H1 (cell line): ENCODE results near the gene MSI2. TPM values are rescaled to one million over a fixed set of nuclear protein-coding genes. Genes with fewer than 3 reads are reported as not detected.

ENCODE experiments used
- CTCF ChIA-PET: fragments of 300-600 bp; sonication (Branson Sonifier 250); formaldehyde crosslinking; loops from one replicate; lab custom pipeline; 2021; ENCODE audit not compliant: partially characterized antibody; lab: Charles Lee
- POLR2A ChIA-PET: fragments of 300-600 bp; sonication (Branson Sonifier 250); formaldehyde crosslinking; loops from one replicate; lab custom pipeline; 2021; ENCODE audit warnings: inconsistent platforms; ENCODE audit not compliant: partially characterized antibody; lab: Charles Lee
- DNase-seq, 2 experiments: peaks; one replicate each; pipeline versions ENCODE4 v3.0.0 to v3.0.0-alpha.2; 2010 to 2022; ENCODE audit warnings: low spot score in 2 of 2, low read depth in 1 of 2, mixed read lengths in 1 of 2
- FAIRE-seq: peaks from 2 replicates; lab custom pipeline; 2011; peaks lifted over from hg19 to GRCh38; lab: Jason Lieb, UNC
- H2AFZ ChIP-seq: 2 replicates; pipeline ENCODE4 v1.8.1; 2012; ENCODE audit warnings: low read length, inconsistent platforms
- H2AK5ac ChIP-seq: 2 replicates; pipeline ENCODE4 v1.6.1; 2013; ENCODE audit warnings: low read depth, low read length
- H2BK120ac ChIP-seq: replicated peaks from 2 replicates; pipeline ENCODE3; 2013; ENCODE audit warnings: low read depth, low read length, inconsistent platforms
- H2BK12ac ChIP-seq: 2 replicates; pipeline ENCODE4 v1.6.1; 2013; ENCODE audit warnings: low read depth, low read length
- H2BK15ac ChIP-seq: 2 replicates; pipeline ENCODE4 v1.6.1; 2013; ENCODE audit warnings: low read length
- H2BK20ac ChIP-seq: 2 replicates; pipeline ENCODE4 v1.6.1; 2013; ENCODE audit warnings: low read length
- H2BK5ac ChIP-seq: 2 replicates; pipeline ENCODE4 v1.6.1; 2013; ENCODE audit warnings: low read depth, low read length
- H3K14ac ChIP-seq: 2 replicates; pipeline ENCODE4 v1.6.1; 2013; ENCODE audit warnings: inconsistent platforms; ENCODE audit not compliant: insufficient read length
- H3K18ac ChIP-seq: 2 replicates; pipeline ENCODE4 v1.6.1; 2013; ENCODE audit warnings: low read length; ENCODE audit errors: extremely low read depth
- H3K23ac ChIP-seq: 2 replicates; pipeline ENCODE4 v1.6.1; 2013; ENCODE audit warnings: inconsistent platforms; ENCODE audit not compliant: insufficient read length
- H3K23me2 ChIP-seq: 2 replicates; pipeline ENCODE4 v1.6.1; 2013; ENCODE audit warnings: low read depth, low read length
- H3K27ac ChIP-seq: 2 replicates; pipeline ENCODE4 v1.6.1; 2011; ENCODE audit warnings: low read depth, low read length, inconsistent platforms
- H3K27me3 ChIP-seq, 4 experiments: replicated peaks in 1 of 4; 1 replicate in 1 of 4; 2 replicates in 3 of 4; pipeline versions ENCODE4 v1.6.1 to v1.8.1; 2011 to 2013; ENCODE audit warnings: low read length in 3 of 4, mild to moderate bottlenecking in 3 of 4, inconsistent platforms in 2 of 4, mixed read lengths in 2 of 4, moderate library complexity in 1 of 4; ENCODE audit not compliant: control insufficient read depth in 3 of 4, insufficient read depth in 3 of 4; ENCODE audit errors: extremely low read depth in 1 of 4
- H3K36me3 ChIP-seq, 4 experiments: 2 replicates each; pipeline versions ENCODE4 v1.6.1 to v1.8.1; 2011 to 2013; ENCODE audit warnings: mild to moderate bottlenecking in 4 of 4, low read length in 3 of 4, moderate library complexity in 2 of 4, control low read depth in 1 of 4, inconsistent platforms in 1 of 4; ENCODE audit not compliant: insufficient read depth in 4 of 4, control insufficient read depth in 2 of 4
- H3K4ac ChIP-seq: replicated peaks from 2 replicates; pipeline ENCODE3; 2013; ENCODE audit warnings: low read length, low read depth, mixed read lengths, inconsistent platforms; ENCODE audit not compliant: insufficient read length
- H3K4me1 ChIP-seq, 4 experiments: replicated peaks in 1 of 4; 1 replicate in 1 of 4; 2 replicates in 3 of 4; pipeline versions ENCODE4 v1.6.1 to v1.8.1; 2011 to 2013; ENCODE audit warnings: low read length in 3 of 4, inconsistent platforms in 2 of 4, mixed read lengths in 1 of 4; ENCODE audit not compliant: insufficient read depth in 4 of 4, control insufficient read depth in 3 of 4
- H3K4me2 ChIP-seq, 2 experiments: 2 replicates each; pipeline versions ENCODE4 v1.6.1 to v1.8.1; 2011 to 2013; ENCODE audit warnings: low read depth in 2 of 2, low read length in 2 of 2, control low read depth in 1 of 2, inconsistent platforms in 1 of 2, mild to moderate bottlenecking in 1 of 2; ENCODE audit not compliant: insufficient read depth in 1 of 2
- H3K4me3 ChIP-seq, 4 experiments: fragments of 200-600, 300-600 bp in 1 of 4; sonication (generic), shearing (Covaris generic), sonication (Bioruptor Twin) in 1 of 4; 2 replicates each; pipeline versions ENCODE4 v1.5.1 to v1.8.1; 2011 to 2016; ENCODE audit warnings: low read length in 4 of 4, low read depth in 3 of 4, control low read depth in 2 of 4, inconsistent platforms in 2 of 4, mild to moderate bottlenecking in 2 of 4, mixed read lengths in 1 of 4, moderate library complexity in 1 of 4; ENCODE audit not compliant: insufficient read depth in 2 of 4; ENCODE audit errors: extremely low read depth in 1 of 4
- H3K56ac ChIP-seq: replicated peaks from 2 replicates; pipeline ENCODE3; 2013; ENCODE audit warnings: low read depth, mild to moderate bottlenecking, mixed read lengths, low read length, inconsistent platforms; ENCODE audit not compliant: insufficient read length
- H3K79me1 ChIP-seq: 2 replicates; pipeline ENCODE4 v1.6.1; 2013; ENCODE audit warnings: low read depth, low read length, control low read depth
- H3K79me2 ChIP-seq, 2 experiments: 2 replicates each; pipeline versions ENCODE4 v1.6.1 to v1.8.1; 2012 to 2013; ENCODE audit warnings: low read length in 2 of 2, mild to moderate bottlenecking in 2 of 2, inconsistent platforms in 1 of 2; ENCODE audit not compliant: insufficient read depth in 2 of 2, control insufficient read depth in 1 of 2
- H3K9ac ChIP-seq, 4 experiments: replicated peaks in 1 of 4; 1 replicate in 1 of 4; 2 replicates in 3 of 4; pipeline versions ENCODE4 v1.6.1 to v1.8.1; 2011 to 2013; ENCODE audit warnings: low read depth in 3 of 4, low read length in 3 of 4, control low read depth in 2 of 4, mild to moderate bottlenecking in 2 of 4, moderate library complexity in 2 of 4, inconsistent platforms in 1 of 4; ENCODE audit errors: extremely low read depth in 1 of 4
- H3K9me3 ChIP-seq, 2 experiments: 2 replicates each; pipeline versions ENCODE4 v1.6.1 to v1.8.1; 2012 to 2013; ENCODE audit warnings: mild to moderate bottlenecking in 2 of 2, moderate library complexity in 2 of 2, control low read depth in 1 of 2, inconsistent platforms in 1 of 2, low read depth in 1 of 2, low read length in 1 of 2, mixed read lengths in 1 of 2; ENCODE audit not compliant: insufficient read depth in 2 of 2
- H4K20me1 ChIP-seq, 2 experiments: replicated peaks in 1 of 2; 2 replicates each; pipeline versions ENCODE3 to v1.8.1; 2011 to 2013; ENCODE audit warnings: inconsistent platforms in 2 of 2, low read length in 2 of 2, mild to moderate bottlenecking in 1 of 2; ENCODE audit not compliant: insufficient read depth in 2 of 2, control insufficient read depth in 1 of 2
- H4K5ac ChIP-seq: 2 replicates; pipeline ENCODE4 v1.6.1; 2013; ENCODE audit warnings: low read length, low read depth, mixed read lengths, inconsistent platforms; ENCODE audit not compliant: insufficient read length
- H4K8ac ChIP-seq: 2 replicates; pipeline ENCODE4 v1.8.0; 2013; ENCODE audit warnings: mild to moderate bottlenecking, moderate library complexity, low read length, inconsistent platforms; ENCODE audit not compliant: insufficient read depth; ENCODE audit errors: extremely low read depth
- H4K91ac ChIP-seq: replicated peaks from 2 replicates; pipeline ENCODE3; 2013; ENCODE audit warnings: low read length, mixed read lengths, inconsistent platforms; ENCODE audit not compliant: insufficient read length
- ASH2L ChIP-seq: fragments of 200-600, 300-600 bp; sonication (generic); IDR thresholded peaks from one replicate; pipeline ENCODE4 v1.7.1; 2017; ENCODE audit warnings: low read length
- CTCF ChIP-seq, 3 experiments: IDR thresholded peaks; 1 replicate in 2 of 3; 2 replicates in 1 of 3; pipeline versions ENCODE4 v1.5.1 to v1.6.1; 2011; ENCODE audit warnings: low read length in 3 of 3, mild to moderate bottlenecking in 3 of 3, inconsistent platforms in 2 of 3, low read depth in 1 of 3, moderate library complexity in 1 of 3; ENCODE audit not compliant: insufficient read depth in 1 of 3; ENCODE audit errors: control extremely low read depth in 1 of 3
- HDAC2 ChIP-seq, 2 experiments: fragments of 300-600 bp in 1 of 2; sonication (generic) in 1 of 2; IDR thresholded peaks; 2 replicates each; pipeline ENCODE4 v1.6.1; 2011 to 2012; ENCODE audit warnings: low read depth in 2 of 2, low read length in 2 of 2, mild to moderate bottlenecking in 2 of 2, moderate library complexity in 2 of 2, borderline replicate concordance in 1 of 2, inconsistent platforms in 1 of 2
- JUN ChIP-seq: IDR thresholded peaks from 2 replicates; pipeline ENCODE4 v1.6.1; 2011; ENCODE audit warnings: low read depth, mild to moderate bottlenecking, improper control_type of control experiment, low read length
- KDM1A ChIP-seq: fragments of 200-600, 300-600 bp; sonication (generic); IDR thresholded peaks from 2 replicates; pipeline ENCODE4 v1.7.1; 2016; ENCODE audit warnings: mild to moderate bottlenecking, low read length, borderline replicate concordance
- KDM5A ChIP-seq: fragments of 200-600 bp; IDR thresholded peaks from 2 replicates; pipeline ENCODE4 v1.7.1; 2012; ENCODE audit warnings: mild to moderate bottlenecking, low read length, inconsistent platforms, mixed read lengths
- RNF2 ChIP-seq: fragments of 200-900, 300-1000 bp; sonication (generic); IDR thresholded peaks from 2 replicates; pipeline ENCODE4 v1.7.1; 2016; ENCODE audit warnings: borderline replicate concordance, low read depth, mild to moderate bottlenecking, antibody characterized with exemption, low read length; ENCODE audit not compliant: poor library complexity, severe bottlenecking; ENCODE audit errors: missing control alignments
- RXRA ChIP-seq: IDR thresholded peaks from 2 replicates; pipeline ENCODE4 v1.6.1; 2011; ENCODE audit warnings: low read depth, mild to moderate bottlenecking, low read length, moderate library complexity; ENCODE audit not compliant: insufficient read depth
- SIX5 ChIP-seq: IDR thresholded peaks from 2 replicates; pipeline ENCODE4 v1.6.1; 2011; ENCODE audit warnings: mild to moderate bottlenecking, low read depth, low read length
- TEAD4 ChIP-seq: IDR thresholded peaks from 2 replicates; pipeline ENCODE4 v1.6.1; 2012; ENCODE audit warnings: low read depth, low read length, inconsistent platforms, mixed read lengths
- WGBS, 2 experiments: shearing (Covaris generic) in 1 of 2; methylation state at CpG; one replicate each; pipeline versions ENCODE4 v1.1.6 to v1.1.7; 2013 to 2015; ENCODE audit warnings: low lambda C conversion rate in 2 of 2, mixed read lengths in 2 of 2, inconsistent platforms in 1 of 2, low coverage in 1 of 2, missing lambda C conversion rate in 1 of 2; ENCODE audit not compliant: insufficient replicate concordance in 2 of 2, insufficient coverage in 1 of 2, insufficient read length in 1 of 2; ENCODE audit errors: extremely low coverage in 1 of 2, missing lambda C conversion rate in 1 of 2; 5-methylcytosine and 5-hydroxymethylcytosine counted together
- polyA plus RNA-seq, 7 experiments: library from polyadenylated mRNA; depleted of rRNA in 3 of 7; stranded (reverse) in 5 of 7; unstranded in 2 of 7; fragments of >200 nt in 5 of 7; fragments of 200-250 nt in 2 of 7; gene quantifications; 1 replicate in 5 of 7; 2 replicates in 1 of 7; 4 replicates in 1 of 7; pipeline versions ENCODE4 v1.2.1 to v1.2.3, GENCODE V29; 2011 to 2013; ENCODE audit warnings: missing spikeins in 2 of 7, mixed read lengths in 2 of 7
- total RNA-seq: library from RNA; stranded (reverse); fragmentation: NEBNext Ultra II Directional; extraction: Animal tissue kit (Norgen Biotek cat#: 25700); gene quantifications from 2 replicates; pipeline ENCODE4 v1.2.1, GENCODE V29; 2021

Gene MSI2
- total and polyA plus RNA-seq, 2 of the 8 experiments (the other 6 are each of a cell fraction or from before 2014, with no cell fraction given) = 36.7 to 80.6 TPM

- POLR2A ChIA-PET = interaction anchor here (0.6 kb wide), 1 partner anchor 32 kb away, joined by 3 read pairs; no protein-coding TSS in a partner anchor
- peaks cover 0 to 2% (median 0%) of the 10 kb centered on the region in 4 experiments; a peak in 4 of 8 replicates for H3K36me3 ChIP-seq
- no peak for TF ChIP-seq KDM1A
- TF ChIP-seq TEAD4 = no peak
- no peak for TF ChIP-seq KDM5A
- TF ChIP-seq JUN = no peak
- no peak for TF ChIP-seq RNF2
- TF ChIP-seq ASH2L = no peak
- no peak for TF ChIP-seq RXRA
- TF ChIP-seq CTCF (IDR thresholded peaks at IDR 0.05; ENCODE audit: control extremely low read depth in 1 of 3, insufficient read depth in 1 of 3, low read depth in 1 of 3, low read length in 3 of 3) = no peak
- TF ChIP-seq SIX5 = no peak
- TF ChIP-seq HDAC2 (IDR thresholded peaks at IDR 0.05; ENCODE audit: borderline replicate concordance in 1 of 2, low read depth in 2 of 2, low read length in 2 of 2) = no peak
Measured at GRCh38 chr17:57373048-57373447, 116.7 kb downstream of the MSI2 start.

More at GRCh38 chr17:57373048-57373447, 116.7 kb downstream of the MSI2 start:
- H4K5ac ChIP-seq = no peak overlapping the region
- H3K4ac ChIP-seq = no peak overlapping the region
- peaks cover 0 to 31% of the 10 kb centered on the region in 2 experiments; a peak in 2 of 4 replicates for H3K79me2 ChIP-seq
- no peak overlapping the region for H2BK12ac ChIP-seq
- FAIRE-seq (no peak), DNase-seq (no peak)
- H4K91ac ChIP-seq = no peak overlapping the region
- H3K4me2 ChIP-seq = no peak overlapping the region
- H3K23ac ChIP-seq = no peak overlapping the region
- no peak overlapping the region for H3K56ac ChIP-seq
- CTCF ChIA-PET = interaction anchor here (0.7 to 1.0 kb wide), 3 partner anchors 19 to 363 kb away, joined by 3 read pairs; no protein-coding TSS in a partner anchor
- no peak overlapping the region for H2BK5ac ChIP-seq
- H4K8ac ChIP-seq = no peak overlapping the region; the same call in 1 of the 2 replicates
- no peak overlapping the region for H2BK120ac ChIP-seq
- H3K23me2 ChIP-seq = no peaks in the 10 kb centered on the region
- H2AFZ ChIP-seq = no peak overlapping the region
- no peaks in the 10 kb centered on the region for H3K27me3 ChIP-seq
- no peak overlapping the region for H2BK20ac ChIP-seq
- no peak overlapping the region for H2AK5ac ChIP-seq
- H3K27ac ChIP-seq = no peak overlapping the region
- H3K9me3 ChIP-seq = peaks cover 3 to 5% of the 10 kb centered on the region in 2 experiments; a peak in 1 of 4 replicates
- peaks cover 0 to 9% of the 10 kb centered on the region in 2 experiments for H4K20me1 ChIP-seq
- 92% methylated on average over 4 of the region's 4 CpGs; no CpG with 5 or more reads in 1 of the 2 experiments for WGBS, 2 experiments
- H3K9ac ChIP-seq = no peak overlapping the region
- no peak overlapping the region for H3K4me3 ChIP-seq
- no peak overlapping the region for H3K18ac ChIP-seq
- H2BK15ac ChIP-seq = no peak overlapping the region
- H3K4me1 ChIP-seq = peaks cover 2 to 8% (median 5%) of the 10 kb centered on the region in 4 experiments; a peak in 5 of 7 replicates
- H3K79me1 ChIP-seq = peaks cover 4% of the 10 kb centered on the region
- H3K14ac ChIP-seq = no peak overlapping the region
